GM12865 (cell line): ENCODE measurements around the gene GATA2.

Experiments used
- DNase-seq: peaks from one replicate; pipeline ENCODE4 v3.0.0; 2010; ENCODE audit warnings: low read depth
- H3K4me3 ChIP-seq: 2 replicates; pipeline ENCODE4 v1.5.1; 2011; ENCODE audit warnings: mild to moderate bottlenecking, low read depth, low read length, control low read depth
- CTCF ChIP-seq: IDR thresholded peaks from 2 replicates; pipeline ENCODE4 v1.5.1; 2011; ENCODE audit warnings: low read length, control low read depth, low read depth, inconsistent platforms; ENCODE audit not compliant: insufficient read depth; ENCODE audit errors: missing control alignments

Gene GATA2

GRCh38 chr3:128486205-128486628 lies 6.8 kb downstream of the GATA2 start:
- H3K4me3 ChIP-seq: no peak overlapping the region

GRCh38 chr3:128485282-128486204 lies 7.5 kb downstream of the GATA2 start:
- TF ChIP-seq CTCF: no peak
- H3K4me3 ChIP-seq: no peak overlapping the region

More at GRCh38 chr3:128486205-128486628, 6.8 kb downstream of the GATA2 start:
- no peak for DNase-seq
- no peak for TF ChIP-seq CTCF

DNA sequence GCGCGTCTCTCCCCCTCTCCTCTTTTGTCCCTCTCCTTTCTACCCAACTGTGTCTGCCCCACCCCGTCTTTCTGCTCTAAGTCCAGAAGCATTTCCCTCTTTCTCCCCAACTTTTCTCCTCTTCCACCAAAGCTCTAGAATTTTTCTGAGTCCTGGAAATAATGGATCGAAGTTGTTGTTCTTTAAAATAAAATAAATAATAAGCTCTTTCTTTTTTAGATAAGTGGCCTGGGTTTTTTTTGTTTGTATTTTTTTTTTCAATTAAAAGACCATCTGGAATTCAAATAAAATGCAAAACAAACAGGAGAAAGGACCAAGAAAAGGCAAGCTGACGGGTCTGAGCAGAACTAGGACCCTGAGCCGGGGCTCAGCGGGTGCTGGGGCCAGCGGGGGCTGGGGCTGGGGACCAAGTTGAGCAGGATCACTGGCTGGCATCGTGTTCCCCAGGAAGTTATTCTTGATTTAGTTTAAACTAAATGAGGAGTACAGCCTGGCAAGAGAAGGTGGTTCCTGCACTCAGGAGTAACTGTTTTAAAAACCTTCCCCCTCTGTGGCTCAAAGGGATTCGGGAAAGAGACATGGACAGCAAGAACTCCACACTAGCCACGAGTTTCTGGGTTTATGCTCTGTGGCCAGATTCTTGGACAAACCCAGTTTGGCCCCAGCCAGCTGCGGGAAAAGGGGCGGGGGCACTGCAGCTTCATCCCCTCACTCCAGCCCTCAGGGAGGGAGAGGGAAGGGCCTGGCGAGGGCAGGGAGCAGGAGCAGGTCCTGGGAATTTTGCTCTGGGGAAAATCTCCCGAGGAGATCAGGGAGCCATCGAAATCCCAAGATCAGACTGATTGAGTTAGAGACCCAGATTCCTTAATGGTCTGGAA lies 8.4 kb downstream of the GATA2 start:
- no peak for DNase-seq
- no peak for TF ChIP-seq CTCF
- H3K4me3 ChIP-seq: no peak overlapping the region

More at GRCh38 chr3:128485282-128486204, 7.5 kb downstream of the GATA2 start:
- no peak for DNase-seq

DNA sequence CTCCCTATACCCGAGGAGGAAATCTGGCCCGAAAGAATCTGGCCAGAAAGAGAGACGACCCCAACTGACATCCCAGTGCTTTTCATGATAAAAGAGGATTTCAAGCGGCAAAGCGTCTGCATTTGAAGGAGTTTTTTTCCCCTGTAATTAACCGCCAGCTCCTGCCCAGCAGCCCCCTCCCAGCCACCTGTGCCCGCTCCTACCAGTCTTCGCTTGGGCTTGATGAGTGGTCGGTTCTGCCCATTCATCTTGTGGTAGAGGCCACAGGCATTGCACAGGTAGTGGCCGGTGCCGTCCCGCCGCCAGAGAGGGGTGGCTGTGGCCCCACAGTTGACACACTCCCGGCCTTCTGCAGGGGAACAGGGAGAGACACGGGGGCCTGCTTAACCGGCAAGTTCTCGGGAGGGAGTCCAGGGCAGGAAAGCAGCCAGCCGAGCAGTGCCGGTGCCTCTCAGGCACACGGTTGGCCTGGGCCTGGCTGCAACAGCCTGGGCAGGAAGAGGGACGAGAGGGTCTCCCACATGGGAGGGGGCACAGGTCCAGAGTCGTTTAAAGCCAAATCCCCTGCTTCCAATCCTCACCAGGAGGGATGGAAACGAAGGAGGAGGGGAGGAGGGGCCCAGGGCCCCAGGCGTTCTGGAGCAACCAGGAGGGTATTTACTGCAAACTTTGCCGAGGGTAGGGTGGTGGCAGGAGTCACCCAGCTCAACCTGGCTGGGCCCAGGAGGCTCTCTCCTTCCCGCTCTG lies 9.2 kb downstream of the GATA2 start:
- DNase-seq: no peak
- no peak overlapping the region for H3K4me3 ChIP-seq
- no peak for TF ChIP-seq CTCF

DNA sequence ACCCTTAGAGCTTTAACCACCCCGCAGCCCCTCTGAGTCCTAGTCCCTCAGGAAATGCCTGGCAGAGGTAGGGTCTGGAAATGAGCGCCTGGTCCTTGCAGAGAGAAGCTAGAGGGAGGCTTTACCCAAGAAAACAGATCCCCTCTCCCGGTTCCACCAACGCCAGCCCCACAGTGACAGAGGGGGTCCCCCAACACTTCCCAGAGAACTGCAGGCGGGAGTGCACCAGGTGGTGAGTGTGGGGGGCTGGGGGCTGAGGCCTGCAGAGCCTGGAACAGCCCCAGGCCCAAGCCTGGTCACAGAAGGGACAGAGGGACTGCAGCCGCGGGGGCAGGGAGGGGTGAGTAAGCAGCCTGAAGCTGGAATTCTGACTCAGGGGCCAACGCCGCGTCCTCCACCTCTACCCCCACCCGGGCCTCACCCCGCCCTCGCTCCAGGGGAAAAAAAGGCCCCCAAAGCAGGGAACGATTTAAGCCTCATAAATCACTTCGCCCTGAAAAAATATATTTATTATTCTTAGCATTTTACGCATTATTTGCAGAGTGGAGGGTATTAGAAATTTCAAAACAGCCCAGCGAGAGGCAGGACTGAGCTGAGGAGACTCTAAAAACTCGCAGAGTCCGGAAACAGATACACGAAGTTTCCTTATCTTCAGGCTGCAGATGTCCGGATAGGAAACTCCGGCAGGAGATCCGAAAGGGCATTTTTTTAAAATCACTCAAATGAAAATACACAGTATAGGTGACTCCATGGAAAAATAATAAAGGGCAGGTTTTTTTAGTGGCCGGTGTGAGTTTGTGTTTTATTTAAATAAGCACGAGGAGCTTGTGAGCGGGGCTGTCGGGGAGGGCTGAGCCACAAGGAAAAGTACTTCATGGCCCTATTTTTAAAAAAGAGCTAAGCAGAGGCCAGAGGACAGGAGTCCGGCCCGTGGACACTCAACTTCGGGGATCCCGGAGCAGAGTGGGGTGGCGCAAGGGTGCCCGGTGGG lies 10.0 kb downstream of the GATA2 start:
- DNase-seq: no peak
- TF ChIP-seq CTCF: no peak

More for the DNA sequence above, 10.0 kb downstream of the GATA2 start:
- H3K4me3 ChIP-seq: no peak overlapping the region
